ENCODE results near the gene NEK9. TPM values are rescaled to one million over a fixed set of nuclear protein-coding genes. Genes with fewer than 3 reads are reported as not detected.

Gene NEK9
- total RNA-seq, 6 donors from 2014 or later: 37.5 to 96.4 (median 78.9) TPM

DNA sequence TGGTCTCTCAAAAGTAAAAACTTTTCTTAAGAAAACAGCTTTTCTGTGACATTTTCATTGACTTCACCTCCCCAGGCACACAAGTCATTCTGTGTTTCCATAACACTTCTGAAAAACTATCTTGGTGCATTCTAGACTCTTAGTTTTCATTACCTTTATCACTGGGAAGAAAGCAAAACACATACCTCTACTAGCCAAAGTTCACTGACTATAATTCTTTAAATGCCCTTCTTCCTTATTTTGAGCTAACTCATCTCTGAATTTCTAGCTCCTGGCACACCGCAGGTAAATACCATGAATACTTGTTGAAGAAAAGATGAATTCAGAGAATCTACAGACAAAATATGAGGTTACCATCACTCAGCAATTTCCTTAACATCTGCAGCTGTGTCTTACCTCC lies 96.7 kb downstream of the NEK9 start:
- DNase-seq: no peak
- Histone ChIP-seq H3K4me1 (peaks cover 0 to 9% (median 4%) of the 10 kb centered on the region in 4 donors), H3K27me3 (no peaks in the 10 kb centered on the region), H3K36me3 (peaks cover 7 to 73% (median 23%) of the 10 kb centered on the region in 4 donors), H3K27ac (no peak overlapping the region), H3K9me3 (no peaks in the 10 kb centered on the region), H3K4me3 (no peak overlapping the region)
- 0% methylated on average over 1 of the region's 1 CpG for WGBS, 2 donors
- TF ChIP-seq POLR2A (IDR thresholded peaks at IDR 0.05) (no peak), POLR2AphosphoS5 (IDR thresholded peaks at IDR 0.05) (no peak), EP300 (IDR thresholded peaks at IDR 0.05) (no peak)
- TF ChIP-seq, protein P1, sequence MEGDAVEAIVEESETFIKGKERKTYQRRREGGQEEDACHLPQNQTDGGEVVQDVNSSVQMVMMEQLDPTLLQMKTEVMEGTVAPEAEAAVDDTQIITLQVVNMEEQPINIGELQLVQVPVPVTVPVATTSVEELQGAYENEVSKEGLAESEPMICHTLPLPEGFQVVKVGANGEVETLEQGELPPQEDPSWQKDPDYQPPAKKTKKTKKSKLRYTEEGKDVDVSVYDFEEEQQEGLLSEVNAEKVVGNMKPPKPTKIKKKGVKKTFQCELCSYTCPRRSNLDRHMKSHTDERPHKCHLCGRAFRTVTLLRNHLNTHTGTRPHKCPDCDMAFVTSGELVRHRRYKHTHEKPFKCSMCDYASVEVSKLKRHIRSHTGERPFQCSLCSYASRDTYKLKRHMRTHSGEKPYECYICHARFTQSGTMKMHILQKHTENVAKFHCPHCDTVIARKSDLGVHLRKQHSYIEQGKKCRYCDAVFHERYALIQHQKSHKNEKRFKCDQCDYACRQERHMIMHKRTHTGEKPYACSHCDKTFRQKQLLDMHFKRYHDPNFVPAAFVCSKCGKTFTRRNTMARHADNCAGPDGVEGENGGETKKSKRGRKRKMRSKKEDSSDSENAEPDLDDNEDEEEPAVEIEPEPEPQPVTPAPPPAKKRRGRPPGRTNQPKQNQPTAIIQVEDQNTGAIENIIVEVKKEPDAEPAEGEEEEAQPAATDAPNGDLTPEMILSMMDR (IDR thresholded peaks at IDR 0.05): no peak
- no peak for ATAC-seq (ENCODE audit: low FRiP score in 2 of 2)

Small RNA genes lying within 50 kb of the gene (small RNA-seq; reads per million reads assigned to genes)
- gene HIF1AP1: 0 reads per million in 4 donors

Other genes starting within 250 kb of the NEK9 start
- gene DLST, start 245.1 kb downstream of the NEK9 start, total RNA-seq: 10 to 100 TPM; 81.0 to 95.3 (median 83.1) TPM
- gene RPS6KL1, start 203.8 kb downstream of the NEK9 start, total RNA-seq: 10 to 100 TPM in 2 of 6 donors, 1 to 10 TPM in 4; 3.4 to 29.3 (median 7.3) TPM
- gene PGF, start 171.5 kb downstream of the NEK9 start, total RNA-seq: 10 to 100 TPM in 2 of 6 donors, 1 to 10 TPM in 3, under 1 TPM in 1; 0.89 to 21.3 (median 5.0) TPM
- gene EIF2B2, start 124.1 kb downstream of the NEK9 start, total RNA-seq: 10 to 100 TPM; 22.2 to 40.7 (median 32.5) TPM
- gene MLH3, start 75.6 kb downstream of the NEK9 start, total RNA-seq: 10 to 100 TPM; 15.9 to 87.0 (median 24.5) TPM
- gene ACYP1, start 63.0 kb downstream of the NEK9 start, total RNA-seq: 10 to 100 TPM in 5 of 6 donors, 1 to 10 TPM in 1; 7.9 to 46.1 (median 13.7) TPM
- 10 to 100 TPM in 3 of 6 donors, 1 to 10 TPM in 3; 3.2 to 21.0 (median 9.7) TPM for gene ZC2HC1C, start 57.4 kb downstream of the NEK9 start, total RNA-seq
- 100 to 1,000 TPM in 4 of 6 donors, 10 to 100 TPM in 2; 72.3 to 314 (median 186) TPM for gene TMED10, start 49.6 kb upstream of the NEK9 start, total RNA-seq
- 1,000 to 10,000 TPM in 1 of 6 donors, 100 to 1,000 TPM in 5; 386 to 1,146 (median 633) TPM for gene FOS, start 151.8 kb upstream of the NEK9 start, total RNA-seq

Data from upper lobe of left lung (tissue), 6 donors.